Mononuclear cell (primary cell): ENCODE measurements around the gene IL18BP. TPM values are rescaled to one million over a fixed set of nuclear protein-coding genes. Genes with fewer than 3 reads are reported as not detected.
A peak's percentile ranks its signal among the peaks of the same experiment; 100 is the strongest.

Experiments used
- H3K27me3 ChIP-seq: 2 replicates; pipeline ENCODE4 v1.6.0; 2011; ENCODE audit warnings: low read length, control low read depth; ENCODE audit not compliant: insufficient read depth
- H3K4me1 ChIP-seq: 2 replicates; pipeline ENCODE4 v1.5.1; 2011; ENCODE audit warnings: mild to moderate bottlenecking, low read length, control low read depth; ENCODE audit not compliant: insufficient read depth
- H3K4me3 ChIP-seq: 2 replicates; pipeline ENCODE4 v1.5.1; 2011; ENCODE audit warnings: mild to moderate bottlenecking, low read length, moderate library complexity
- H3K9me3 ChIP-seq: 2 replicates; pipeline ENCODE4 v1.5.1; 2011; ENCODE audit warnings: low read depth, mild to moderate bottlenecking, control low read depth, low read length
- total RNA-seq: library from RNA; depleted of rRNA; stranded (reverse); fragments of >200 nt; gene quantifications from one replicate; pipeline ENCODE4 v1.2.3, GENCODE V29; 2012

The IL18BP gene
- total RNA-seq, result 9.6 TPM

GRCh38 chr11:71998649-71999310, at the start of gene IL18BP:
IL18BP (plus strand) TSS chr11:71998909; CDS start chr11:71999985, 1,076 bp downstream.
- Histone ChIP-seq H3K4me3 (peak within 1 kb of the TSS; percentile 23), H3K4me1 (peaks cover 41% of the 10 kb centered on the region), H3K9me3 (no peaks in the 10 kb centered on the region), H3K27me3 (no peaks in the 10 kb centered on the region)

- H3K4me1 ChIP-seq, result no peaks in the 10 kb centered on the region
- H3K4me3 ChIP-seq, result no peak overlapping the region
- no peaks in the 10 kb centered on the region for H3K27me3 ChIP-seq
- no peaks in the 10 kb centered on the region for H3K9me3 ChIP-seq
Measured at GRCh38 chr11:71949034-71949433, 49.7 kb upstream of the IL18BP start.

- Histone ChIP-seq H3K4me1 (no peaks in the 10 kb centered on the region), H3K9me3 (no peaks in the 10 kb centered on the region), H3K4me3 (no peak overlapping the region), H3K27me3 (no peaks in the 10 kb centered on the region)
Measured at GRCh38 chr11:71951741-71952310, 46.9 kb upstream of the IL18BP start.

DNA sequence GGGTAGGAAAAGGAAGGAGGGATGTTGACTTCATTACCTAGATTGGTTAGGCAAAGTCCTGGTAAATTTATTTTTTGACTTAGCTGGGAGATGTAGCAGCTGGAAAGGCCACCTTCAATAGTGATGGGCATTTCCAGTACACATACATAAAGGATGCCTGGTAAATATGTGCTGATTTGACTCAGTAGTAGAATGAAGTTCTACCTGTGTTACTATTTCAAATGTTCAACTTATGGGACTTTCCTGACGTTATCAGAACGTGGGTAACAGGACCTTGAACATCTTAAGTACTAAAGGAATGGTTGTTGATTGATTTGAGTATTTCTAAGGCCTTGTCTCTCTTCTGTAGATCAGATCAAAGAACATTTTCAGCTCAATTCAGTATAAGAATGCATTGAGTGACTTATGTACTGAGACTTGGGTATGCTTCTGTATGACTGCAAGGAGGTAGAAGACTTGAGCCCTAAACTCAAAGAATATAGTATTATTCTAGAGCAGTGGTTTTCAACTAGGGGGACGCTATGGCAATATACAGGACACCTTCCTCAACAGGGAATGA, 42.7 kb upstream of the IL18BP start:
- H3K4me1 ChIP-seq, result no peaks in the 10 kb centered on the region
- H3K27me3 ChIP-seq, result no peaks in the 10 kb centered on the region
- H3K4me3 ChIP-seq, result no peak overlapping the region
- no peaks in the 10 kb centered on the region for H3K9me3 ChIP-seq

- Histone ChIP-seq H3K4me3 (no peak overlapping the region), H3K9me3 (no peaks in the 10 kb centered on the region), H3K27me3 (no peaks in the 10 kb centered on the region), H3K4me1 (peaks cover 12% of the 10 kb centered on the region)
Measured at GRCh38 chr11:71962428-71963038, 36.2 kb upstream of the IL18BP start.

GRCh38 chr11:71963468-71963867, 35.2 kb upstream of the IL18BP start:
- Histone ChIP-seq H3K4me1 (peaks cover 12% of the 10 kb centered on the region), H3K9me3 (no peaks in the 10 kb centered on the region), H3K4me3 (no peak overlapping the region), H3K27me3 (no peaks in the 10 kb centered on the region)

GRCh38 chr11:71964641-71965040, 34.1 kb upstream of the IL18BP start:
- H3K4me1 ChIP-seq, result peaks cover 12% of the 10 kb centered on the region

GRCh38 chr11:71971680-71972079, 27.0 kb upstream of the IL18BP start:
- H3K9me3 ChIP-seq, result no peaks in the 10 kb centered on the region
- no peaks in the 10 kb centered on the region for H3K27me3 ChIP-seq
- H3K4me1 ChIP-seq, result no peaks in the 10 kb centered on the region
- no peak overlapping the region for H3K4me3 ChIP-seq

More at GRCh38 chr11:71964641-71965040, 34.1 kb upstream of the IL18BP start:
- Histone ChIP-seq H3K27me3 (no peaks in the 10 kb centered on the region), H3K9me3 (no peaks in the 10 kb centered on the region), H3K4me3 (no peak overlapping the region)

- H3K4me1 ChIP-seq, result peaks cover 9% of the 10 kb centered on the region
- no peaks in the 10 kb centered on the region for H3K27me3 ChIP-seq
- no peaks in the 10 kb centered on the region for H3K9me3 ChIP-seq
- H3K4me3 ChIP-seq, result no peak overlapping the region
Measured at GRCh38 chr11:71976551-71976950, 22.2 kb upstream of the IL18BP start.

DNA sequence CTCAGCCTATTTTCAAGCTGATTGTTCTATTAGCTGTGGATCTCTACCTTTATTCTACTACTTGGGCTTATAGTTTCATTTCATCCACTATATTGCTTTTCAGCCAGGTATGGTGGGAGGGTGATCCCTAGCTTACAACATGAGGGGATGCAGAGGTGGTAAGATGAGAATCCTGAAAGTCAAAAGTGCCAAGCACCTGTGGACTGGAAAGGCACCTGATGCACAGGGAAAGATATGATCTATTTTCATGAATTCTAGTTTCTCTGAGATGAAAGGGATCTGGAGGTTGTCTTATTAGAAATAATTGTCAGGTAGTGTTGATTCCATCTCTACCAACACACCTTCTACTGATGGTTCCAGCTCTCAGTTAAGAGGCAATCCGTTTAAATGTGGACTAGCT, 21.6 kb upstream of the IL18BP start:
- peaks cover 9% of the 10 kb centered on the region for H3K4me1 ChIP-seq
- H3K27me3 ChIP-seq, result no peaks in the 10 kb centered on the region
- H3K4me3 ChIP-seq, result no peak overlapping the region
- H3K9me3 ChIP-seq, result no peaks in the 10 kb centered on the region

- Histone ChIP-seq H3K27me3 (no peaks in the 10 kb centered on the region), H3K4me1 (peaks cover 9% of the 10 kb centered on the region), H3K9me3 (no peaks in the 10 kb centered on the region), H3K4me3 (no peak overlapping the region)
Measured at GRCh38 chr11:71977743-71978418, 20.8 kb upstream of the IL18BP start.

- Histone ChIP-seq H3K4me1 (peaks cover 9% of the 10 kb centered on the region), H3K4me3 (no peak overlapping the region), H3K27me3 (no peaks in the 10 kb centered on the region), H3K9me3 (no peaks in the 10 kb centered on the region)
Measured at GRCh38 chr11:71979094-71979493, 19.6 kb upstream of the IL18BP start.

GRCh38 chr11:71979602-71980001, 19.1 kb upstream of the IL18BP start:
- no peaks in the 10 kb centered on the region for H3K9me3 ChIP-seq
- H3K4me3 ChIP-seq, result no peak overlapping the region
- H3K27me3 ChIP-seq, result no peaks in the 10 kb centered on the region
- H3K4me1 ChIP-seq, result peaks cover 9% of the 10 kb centered on the region

GRCh38 chr11:71986131-71986530, 12.6 kb upstream of the IL18BP start:
- no peaks in the 10 kb centered on the region for H3K9me3 ChIP-seq
- H3K27me3 ChIP-seq, result no peaks in the 10 kb centered on the region
- H3K4me3 ChIP-seq, result no peak overlapping the region
- peaks cover 23% of the 10 kb centered on the region for H3K4me1 ChIP-seq

DNA sequence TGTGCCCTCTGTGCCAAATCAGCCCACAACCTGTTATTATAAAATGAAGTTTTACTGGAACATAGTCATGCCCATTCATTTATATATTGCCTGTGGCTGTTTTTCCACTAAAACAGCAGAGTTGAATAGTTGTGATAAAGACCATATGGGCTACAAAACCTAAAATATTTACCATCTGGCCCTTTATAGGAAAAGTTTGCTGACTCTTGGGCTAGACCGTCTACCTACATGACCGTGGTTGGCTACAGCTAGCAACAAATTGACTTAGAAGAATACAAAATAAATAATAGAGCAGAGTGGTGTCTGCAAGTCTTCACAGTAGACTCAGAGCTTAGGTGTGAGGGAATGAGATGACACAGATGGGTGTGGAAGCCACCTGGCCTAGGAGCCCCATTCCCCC, 11.2 kb upstream of the IL18BP start:
- Histone ChIP-seq H3K4me1 (peaks cover 33% of the 10 kb centered on the region), H3K27me3 (no peaks in the 10 kb centered on the region), H3K4me3 (no peak overlapping the region), H3K9me3 (no peaks in the 10 kb centered on the region)
